Spinal cord (tissue), 10 donors: ENCODE measurements around the gene FAM241A. TPM values are rescaled to one million over a fixed set of nuclear protein-coding genes. Genes with fewer than 3 reads are reported as not detected.
"Not testable (repeated sequence)": the region's sequence is repeated elsewhere in the genome, so short reads cannot be mapped to it uniquely, and the experiment has no call there.

Source experiments
- DNase-seq, 6 donors: peaks; one replicate each; pipeline versions ENCODE4 v3.0.0 to v3.0.0-alpha.2; 2013 to 2015; ENCODE audit warnings: low spot score in 6 of 6, low read depth in 4 of 6
- H3K27ac ChIP-seq: one replicate; pipeline ENCODE4 v1.5.1; 2013; ENCODE audit warnings: low read depth, low read length, control low read depth
- H3K27me3 ChIP-seq: one replicate; pipeline ENCODE4 v1.6.1; 2013; ENCODE audit warnings: low read length; ENCODE audit not compliant: control insufficient read depth, insufficient read depth
- H3K36me3 ChIP-seq: one replicate; pipeline ENCODE4 v1.6.1; 2013; ENCODE audit warnings: low read length; ENCODE audit not compliant: control insufficient read depth, insufficient read depth
- H3K4me1 ChIP-seq: one replicate; pipeline ENCODE4 v1.6.1; 2013; ENCODE audit warnings: low read length; ENCODE audit not compliant: control insufficient read depth, insufficient read depth
- H3K4me3 ChIP-seq: one replicate; pipeline ENCODE4 v1.5.1; 2013; ENCODE audit warnings: low read depth, low read length, control low read depth
- H3K9me3 ChIP-seq: one replicate; pipeline ENCODE4 v1.6.1; 2013; ENCODE audit warnings: low read length; ENCODE audit not compliant: control insufficient read depth, insufficient read depth
- WGBS: methylation state at CpG from one replicate; pipeline ENCODE4 v1.1.5; 2013; ENCODE audit warnings: missing lambda C conversion rate; ENCODE audit not compliant: insufficient coverage; 5-methylcytosine and 5-hydroxymethylcytosine counted together
- polyA plus RNA-seq, 2 donors: library from polyadenylated mRNA; unstranded; fragments of 120-200 nt; gene quantifications; one replicate each; pipeline ENCODE4 v1.2.1, GENCODE V29; 2013; ENCODE audit not compliant: insufficient read length in 2 of 2
- total RNA-seq, 2 donors: library from RNA; depleted of rRNA in 1 of 2; stranded (reverse); fragments of 120-200 nt in 1 of 2; fragments of >200 nt in 1 of 2; gene quantifications; one replicate each; pipeline versions ENCODE4 v1.2.3 to v1.2.4, GENCODE V29; 2013 to 2014
- donor health status: healthy.

The FAM241A gene
- total and polyA plus RNA-seq, 4 donors, result 1.2 to 1.9 (median 1.7) TPM

GRCh38 chr4:112206431-112206830, 61.2 kb downstream of the FAM241A start:
- H3K36me3 ChIP-seq, result no peaks in the 10 kb centered on the region
- no peaks in the 10 kb centered on the region for H3K27me3 ChIP-seq
- no peak overlapping the region for H3K4me3 ChIP-seq
- no peaks in the 10 kb centered on the region for H3K4me1 ChIP-seq
- no peaks in the 10 kb centered on the region for H3K9me3 ChIP-seq
- H3K27ac ChIP-seq, result no peak overlapping the region
- no CpG with 5 or more reads among the region's 2 CpGs for WGBS
- no peak for DNase-seq

- H3K27ac ChIP-seq, DNase-seq, H3K9me3 ChIP-seq, H3K4me1 ChIP-seq, H3K4me3 ChIP-seq, H3K36me3 ChIP-seq, H3K27me3 ChIP-seq: not testable (repeated sequence)
- WGBS, result 84% methylated on average over 2 of the region's 7 CpGs
Observed at GRCh38 chr4:112208137-112209095, 63.2 kb downstream of the FAM241A start.

- Histone ChIP-seq H3K4me1 (no peaks in the 10 kb centered on the region), H3K4me3 (no peak overlapping the region), H3K27me3 (no peaks in the 10 kb centered on the region), H3K9me3 (no peaks in the 10 kb centered on the region), H3K36me3 (no peaks in the 10 kb centered on the region), H3K27ac (no peak overlapping the region)
- 100% methylated on average over 1 of the region's 1 CpG for WGBS
- no peak for DNase-seq
Observed at GRCh38 chr4:112210777-112211176, 65.5 kb downstream of the FAM241A start.

- Histone ChIP-seq H3K27ac (no peak overlapping the region), H3K36me3 (no peaks in the 10 kb centered on the region), H3K4me3 (no peak overlapping the region), H3K27me3 (no peaks in the 10 kb centered on the region), H3K4me1 (no peaks in the 10 kb centered on the region), H3K9me3 (no peaks in the 10 kb centered on the region)
- 93% methylated on average over 2 of the region's 2 CpGs for WGBS
- no peak for DNase-seq
Observed at GRCh38 chr4:112213091-112213490, 67.8 kb downstream of the FAM241A start.

- H3K4me1 ChIP-seq, result no peaks in the 10 kb centered on the region
- no peaks in the 10 kb centered on the region for H3K9me3 ChIP-seq
- no peak overlapping the region for H3K27ac ChIP-seq
- DNase-seq, result no peak
- no peak overlapping the region for H3K4me3 ChIP-seq
- no CpG with 5 or more reads among the region's 3 CpGs for WGBS
- H3K27me3 ChIP-seq, result no peaks in the 10 kb centered on the region
- no peaks in the 10 kb centered on the region for H3K36me3 ChIP-seq
Observed at GRCh38 chr4:112213856-112214255, 68.6 kb downstream of the FAM241A start.

GRCh38 chr4:112214390-112215264, 69.4 kb downstream of the FAM241A start:
- Histone ChIP-seq H3K4me3 (no peak overlapping the region), H3K36me3 (no peaks in the 10 kb centered on the region), H3K27me3 (no peaks in the 10 kb centered on the region), H3K9me3 (no peaks in the 10 kb centered on the region), H3K27ac (no peak overlapping the region), H3K4me1 (no peaks in the 10 kb centered on the region)
- peak in 1 of 6 donors; percentile 11 for DNase-seq

GRCh38 chr4:112219826-112220366, 74.6 kb downstream of the FAM241A start:
- WGBS, result 86% methylated on average over 7 of the region's 7 CpGs
- Histone ChIP-seq H3K4me1 (no peaks in the 10 kb centered on the region), H3K27me3 (no peaks in the 10 kb centered on the region), H3K27ac (no peak overlapping the region), H3K9me3 (no peaks in the 10 kb centered on the region), H3K4me3 (no peak overlapping the region), H3K36me3 (no peaks in the 10 kb centered on the region)
- DNase-seq, result no peak

GRCh38 chr4:112222219-112222955, 77.1 kb downstream of the FAM241A start:
- Histone ChIP-seq H3K4me3 (no peak overlapping the region), H3K27ac (no peak overlapping the region), H3K27me3 (no peaks in the 10 kb centered on the region), H3K9me3 (no peaks in the 10 kb centered on the region), H3K4me1 (no peaks in the 10 kb centered on the region), H3K36me3 (no peaks in the 10 kb centered on the region)
- no peak for DNase-seq
- 98% methylated on average over 37 of the region's 43 CpGs for WGBS

- no peaks in the 10 kb centered on the region for H3K9me3 ChIP-seq
- H3K36me3 ChIP-seq, result no peaks in the 10 kb centered on the region
- H3K27ac ChIP-seq, result no peak overlapping the region
- no peaks in the 10 kb centered on the region for H3K4me1 ChIP-seq
- H3K4me3 ChIP-seq, result no peak overlapping the region
- H3K27me3 ChIP-seq, result no peaks in the 10 kb centered on the region
- 54% methylated on average over 4 of the region's 4 CpGs for WGBS
- no peak for DNase-seq
Observed at GRCh38 chr4:112225157-112225556, 79.9 kb downstream of the FAM241A start.
